KMS-11 (cell line): ENCODE data around the gene CCDC142.
"Not testable (repeated sequence)": the region's sequence is repeated elsewhere in the genome, so short reads cannot be mapped to it uniquely, and the experiment has no call there.

Experiments used
- H2AFZ ChIP-seq: fragments of 200-600 bp; sonication (generic); 2 replicates; pipeline ENCODE4 v1.6.1; 2016; ENCODE audit warnings: antibody characterized with exemption, mixed run types, low read depth
- H3K27ac ChIP-seq: fragments of 200-600 bp; sonication (generic); 2 replicates; pipeline ENCODE4 v1.6.1; 2016; ENCODE audit warnings: mild to moderate bottlenecking, mixed run types
- H3K27me3 ChIP-seq: fragments of 200-600 bp; sonication (generic); 2 replicates; pipeline ENCODE4 v1.6.1; 2017; ENCODE audit warnings: mild to moderate bottlenecking, low read depth, mixed run types, moderate library complexity; ENCODE audit not compliant: insufficient read depth
- H3K36me3 ChIP-seq: fragments of 200-600 bp; sonication (generic); 2 replicates; pipeline ENCODE4 v1.6.1; 2017; ENCODE audit warnings: mild to moderate bottlenecking, mixed run types; ENCODE audit not compliant: insufficient read depth
- H3K4me1 ChIP-seq: fragments of 200-600 bp; sonication (generic); 2 replicates; pipeline ENCODE4 v1.6.1; 2016; ENCODE audit warnings: mild to moderate bottlenecking, low read depth, mixed run types; ENCODE audit not compliant: poor library complexity, severe bottlenecking
- H3K4me2 ChIP-seq: fragments of 200-600 bp; sonication (generic); 2 replicates; pipeline ENCODE4 v1.7.0; 2016; ENCODE audit warnings: mild to moderate bottlenecking, mixed run types
- H3K4me3 ChIP-seq: fragments of 200-600 bp; sonication (generic); IDR thresholded peaks from 2 replicates; pipeline ENCODE4 v1.6.1; 2017; ENCODE audit warnings: low read depth, low read length, mixed read lengths; ENCODE audit not compliant: insufficient read depth
- H3K79me2 ChIP-seq: fragments of 200-600 bp; sonication (generic); 2 replicates; pipeline ENCODE4 v1.6.1; 2016; ENCODE audit warnings: low read depth, mixed run types; ENCODE audit not compliant: insufficient read depth
- H3K9ac ChIP-seq: fragments of 200-600 bp; sonication (generic); 2 replicates; pipeline ENCODE4 v1.6.1; 2016; ENCODE audit warnings: mild to moderate bottlenecking, mixed run types
- H4K20me1 ChIP-seq: fragments of 200-600 bp; sonication (generic); 2 replicates; pipeline ENCODE4 v1.6.1; 2016; ENCODE audit warnings: mild to moderate bottlenecking, mixed run types; ENCODE audit not compliant: insufficient read depth
- TF ChIP-seq, protein P1 (sequence below): fragments of 200-600 bp; sonication (generic); conservative IDR thresholded peaks from 2 replicates; pipeline ENCODE4 v1.6.1; 2017; ENCODE audit warnings: low read depth, mild to moderate bottlenecking, antibody characterized with exemption, low read length, moderate library complexity, mixed read lengths

The CCDC142 gene

DNA sequence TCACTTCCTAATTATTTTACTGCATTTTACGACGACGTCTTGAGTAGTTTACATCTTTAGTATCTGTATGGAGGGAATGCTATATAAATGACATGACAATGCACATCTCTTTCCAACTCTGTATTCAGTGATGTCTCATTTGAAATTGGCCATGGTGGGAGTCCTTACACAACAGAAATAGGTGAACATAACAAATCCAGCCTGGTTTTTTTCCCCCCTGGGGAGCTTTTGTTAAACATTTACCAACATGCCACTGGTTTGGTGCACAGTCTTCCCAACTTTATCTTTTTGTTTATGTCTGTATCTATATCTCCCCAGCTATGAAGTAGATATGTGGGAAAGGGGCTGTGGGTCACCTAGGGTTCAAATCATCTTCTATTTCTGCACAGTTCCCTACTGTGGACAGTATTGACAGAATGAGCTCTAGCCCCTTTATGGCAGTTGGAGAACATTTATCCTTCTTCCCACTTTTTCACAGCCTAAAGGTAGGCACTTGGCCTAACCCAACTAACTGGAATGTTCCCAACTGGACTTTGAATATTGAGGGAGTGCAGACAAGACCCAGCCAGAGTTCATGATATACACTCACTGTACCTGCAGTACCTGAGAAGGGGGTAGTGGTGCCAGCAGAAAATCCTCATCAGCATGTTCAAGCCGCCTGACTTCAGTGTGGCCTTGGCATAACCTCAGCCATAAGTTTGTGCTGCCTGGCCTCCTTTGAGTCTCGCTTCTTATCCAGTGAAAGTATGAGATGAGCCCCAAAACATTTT is 35.4 kb downstream of the CCDC142 start:
- H3K36me3 ChIP-seq = no peaks in the 10 kb centered on the region
- TF ChIP-seq, protein P1, sequence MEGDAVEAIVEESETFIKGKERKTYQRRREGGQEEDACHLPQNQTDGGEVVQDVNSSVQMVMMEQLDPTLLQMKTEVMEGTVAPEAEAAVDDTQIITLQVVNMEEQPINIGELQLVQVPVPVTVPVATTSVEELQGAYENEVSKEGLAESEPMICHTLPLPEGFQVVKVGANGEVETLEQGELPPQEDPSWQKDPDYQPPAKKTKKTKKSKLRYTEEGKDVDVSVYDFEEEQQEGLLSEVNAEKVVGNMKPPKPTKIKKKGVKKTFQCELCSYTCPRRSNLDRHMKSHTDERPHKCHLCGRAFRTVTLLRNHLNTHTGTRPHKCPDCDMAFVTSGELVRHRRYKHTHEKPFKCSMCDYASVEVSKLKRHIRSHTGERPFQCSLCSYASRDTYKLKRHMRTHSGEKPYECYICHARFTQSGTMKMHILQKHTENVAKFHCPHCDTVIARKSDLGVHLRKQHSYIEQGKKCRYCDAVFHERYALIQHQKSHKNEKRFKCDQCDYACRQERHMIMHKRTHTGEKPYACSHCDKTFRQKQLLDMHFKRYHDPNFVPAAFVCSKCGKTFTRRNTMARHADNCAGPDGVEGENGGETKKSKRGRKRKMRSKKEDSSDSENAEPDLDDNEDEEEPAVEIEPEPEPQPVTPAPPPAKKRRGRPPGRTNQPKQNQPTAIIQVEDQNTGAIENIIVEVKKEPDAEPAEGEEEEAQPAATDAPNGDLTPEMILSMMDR = no peak
- H3K4me3 ChIP-seq = no peak overlapping the region
- H3K9ac ChIP-seq = no peak overlapping the region
- H2AFZ ChIP-seq = no peak overlapping the region
- H4K20me1 ChIP-seq = no peaks in the 10 kb centered on the region
- H3K4me1 ChIP-seq = peaks cover 2% of the 10 kb centered on the region
- H3K27me3 ChIP-seq = no peaks in the 10 kb centered on the region
- H3K79me2 ChIP-seq = no peaks in the 10 kb centered on the region
- H3K27ac ChIP-seq = no peak overlapping the region
- no peak overlapping the region for H3K4me2 ChIP-seq

DNA sequence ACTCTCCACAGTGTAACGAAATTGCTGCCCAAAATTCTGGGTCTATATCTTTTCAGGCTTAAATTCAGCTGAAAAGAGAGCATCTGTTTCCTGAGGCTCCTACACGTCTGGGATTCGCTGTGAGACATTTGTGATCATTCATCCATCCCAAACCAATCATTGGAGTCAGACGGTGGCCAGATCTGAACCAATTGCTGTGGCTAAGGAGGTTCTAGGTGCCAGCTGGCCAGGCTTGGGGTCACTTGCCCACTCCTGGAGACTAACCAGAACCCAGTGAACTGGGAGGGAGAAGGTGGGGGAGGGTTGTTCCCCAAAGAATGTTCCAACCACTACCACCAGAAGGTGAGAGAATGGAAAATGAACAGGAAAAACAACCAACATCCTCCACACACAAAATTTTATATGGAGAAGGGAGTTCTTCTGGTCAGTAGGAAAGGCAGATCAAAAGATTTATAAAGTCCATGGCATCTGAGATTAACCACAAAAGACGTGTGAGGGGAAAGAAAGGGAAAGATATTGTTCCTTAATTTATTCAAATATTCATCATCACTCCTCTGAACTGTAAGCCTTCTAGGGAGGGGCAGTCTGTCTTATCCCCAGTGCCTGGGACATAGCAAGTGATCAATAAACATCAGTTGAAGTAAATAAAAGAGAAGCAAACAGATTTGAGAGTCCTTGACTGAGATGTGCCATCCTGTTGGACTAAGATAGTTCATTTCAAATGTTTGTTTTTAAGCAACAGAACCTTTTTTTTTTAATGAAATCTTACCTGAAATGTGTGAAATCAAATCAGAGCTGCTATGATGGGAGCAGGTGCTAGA is 38.1 kb downstream of the CCDC142 start:
- TF ChIP-seq, protein P1 = no peak
- no peak overlapping the region for H3K27ac ChIP-seq

DNA sequence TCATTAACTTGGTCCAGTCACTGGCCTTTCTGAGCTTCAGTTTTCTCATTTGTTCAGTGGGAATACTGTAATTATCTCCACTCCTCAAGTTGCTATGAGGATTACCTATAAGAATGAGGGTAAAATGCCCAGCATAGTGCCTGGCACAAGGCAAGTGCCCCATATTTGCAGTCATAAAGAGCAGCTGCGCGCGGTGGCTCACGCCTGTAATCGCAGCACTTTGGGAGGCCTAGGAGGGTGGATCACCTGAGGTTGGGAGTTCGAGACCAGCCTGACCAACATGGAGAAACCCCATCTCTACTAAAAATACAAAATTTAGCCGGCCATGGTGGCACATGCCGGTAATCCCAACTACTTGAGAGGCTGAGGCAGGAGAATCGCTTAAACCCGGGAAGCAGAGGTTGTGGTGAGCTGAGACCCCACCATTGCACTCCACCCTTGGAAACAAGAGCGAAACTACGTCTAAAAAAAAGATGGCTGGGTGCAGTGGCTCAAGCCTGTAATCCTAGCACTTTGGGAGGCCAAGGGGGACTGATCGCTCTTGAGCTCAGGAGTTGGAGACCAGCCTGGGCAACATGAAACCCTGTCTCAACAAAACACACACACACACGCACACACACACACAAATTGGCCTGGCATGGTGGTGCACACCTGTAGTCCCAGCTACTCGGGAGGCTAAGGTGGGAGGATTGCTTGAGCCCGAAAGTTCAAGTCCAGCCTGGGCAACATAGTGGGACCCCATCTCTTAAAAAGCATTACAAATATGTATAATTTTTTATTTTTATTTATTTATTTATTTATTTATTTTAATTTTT is 40.1 kb downstream of the CCDC142 start:
- not testable (repeated sequence) for H2AFZ ChIP-seq, H3K79me2 ChIP-seq, H3K4me3 ChIP-seq, H4K20me1 ChIP-seq, H3K27ac ChIP-seq, H3K9ac ChIP-seq, H3K36me3 ChIP-seq, H3K27me3 ChIP-seq, H3K4me2 ChIP-seq
- peaks cover 12% of the 10 kb centered on the region for H3K4me1 ChIP-seq

More for the DNA sequence above, 38.1 kb downstream of the CCDC142 start:
- Histone ChIP-seq H3K36me3 (no peaks in the 10 kb centered on the region), H3K4me1 (peaks cover 10% of the 10 kb centered on the region), H3K4me3 (no peak overlapping the region), H4K20me1 (no peaks in the 10 kb centered on the region), H3K9ac (no peak overlapping the region), H3K4me2 (no peak overlapping the region), H2AFZ (no peak overlapping the region), H3K79me2 (no peaks in the 10 kb centered on the region), H3K27me3 (no peaks in the 10 kb centered on the region)

DNA sequence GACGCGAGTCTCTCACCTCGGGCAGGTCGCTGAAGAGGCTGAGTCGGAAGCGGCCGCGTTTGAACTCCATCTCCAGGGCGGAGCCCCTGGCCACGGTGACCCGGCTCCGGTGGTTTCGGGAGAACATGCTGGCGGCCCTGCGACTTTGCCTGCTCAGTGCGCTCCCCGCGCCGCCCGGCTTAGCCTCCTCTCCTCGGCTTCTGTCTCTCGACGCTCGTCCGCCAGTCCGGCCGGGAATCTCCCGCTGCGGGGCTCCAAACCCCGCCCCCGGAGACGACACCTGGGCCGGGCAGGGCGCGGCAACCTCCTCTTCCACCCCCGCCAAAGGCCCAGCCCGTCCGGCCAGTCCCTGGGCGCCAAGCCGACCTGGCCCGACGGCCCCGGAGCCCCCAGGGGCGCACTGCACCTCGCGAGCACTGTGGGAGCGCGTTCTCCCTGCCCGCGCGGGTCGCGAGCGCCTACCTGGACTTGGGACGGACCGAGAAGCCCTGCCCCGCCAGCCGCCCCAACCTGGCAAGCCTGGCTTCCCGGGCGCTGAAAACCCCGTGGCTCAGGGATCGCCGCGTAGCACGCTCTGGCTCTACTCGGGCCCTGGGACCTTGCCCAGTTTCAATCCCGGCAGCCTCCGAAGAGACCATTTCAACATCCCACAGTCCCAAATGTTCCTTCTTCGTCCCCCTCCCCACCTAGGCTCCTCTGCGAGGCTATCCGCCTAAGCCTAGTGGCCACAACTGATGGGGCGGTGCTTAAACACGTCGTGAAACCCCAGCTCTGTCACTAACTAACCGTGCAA is 40.9 kb downstream of the CCDC142 start, which contains the start of gene RTKN:
TSS of gene RTKN (minus strand) at position 248 of the 793 bp plus-strand sequence. CDS start at position 127, 121 bp downstream.
- Histone ChIP-seq H3K27ac (0 out of 2 replicates have a peak within 1 kb of the TSS, but pooled peaks have one; percentile 12), H3K4me1 (peaks cover 12% of the 10 kb centered on the region), H3K79me2 (no peaks in the 10 kb centered on the region), H3K4me3 (no peak within 1 kb of the TSS), H2AFZ (peak within 1 kb of the TSS; percentile 75), H3K36me3 (no peaks in the 10 kb centered on the region), H4K20me1 (no peaks in the 10 kb centered on the region), H3K27me3 (no peaks in the 10 kb centered on the region), H3K9ac (peak within 1 kb of the TSS; percentile 67; the same call in 1 of the 2 replicates), H3K4me2 (peak within 1 kb of the TSS; percentile 63)
- TF ChIP-seq, protein P1 = no peak
